Breast epithelium (tissue), 4 donors: Measurements from ENCODE around the gene TMEM126A. TPM values are rescaled to one million over a fixed set of nuclear protein-coding genes. Genes with fewer than 3 reads are reported as not detected.

ENCODE experiments used
- DNase-seq, 2 donors: peaks; one replicate each; pipeline ENCODE4 v3.0.0-alpha.2; 2019; ENCODE audit warnings: low spot score in 2 of 2
- H3K27ac ChIP-seq, 2 donors: fragments of 200-600 bp; sonication (generic) in 1 of 2; one replicate each; pipeline ENCODE4 v1.5.1; 2016 to 2019; ENCODE audit warnings: mild to moderate bottlenecking in 1 of 2
- H3K27me3 ChIP-seq, 2 donors: fragments of 200-600 bp; sonication (generic) in 1 of 2; one replicate each; pipeline versions ENCODE4 v1.5.1 to v1.6.0; 2017 to 2019; ENCODE audit warnings: control low read depth in 1 of 2, mild to moderate bottlenecking in 1 of 2
- H3K36me3 ChIP-seq: fragments of 200-600 bp; one replicate; pipeline ENCODE4 v1.5.1; 2019
- H3K4me1 ChIP-seq, 2 donors: fragments of 200-600 bp; sonication (generic); one replicate each; pipeline ENCODE4 v1.5.1; 2016 to 2019; ENCODE audit warnings: control low read depth in 1 of 2
- H3K4me3 ChIP-seq, 3 donors: fragments of 200-600 bp; sonication (generic); 1 replicate in 2 of 3; 2 replicates in 1 of 3; pipeline ENCODE4 v1.5.1; 2016 to 2019; ENCODE audit warnings: mild to moderate bottlenecking in 3 of 3, moderate library complexity in 2 of 3
- H3K9me3 ChIP-seq, 2 donors: fragments of 200-600 bp; sonication (generic) in 1 of 2; one replicate each; pipeline ENCODE4 v1.5.1; 2016 to 2019; ENCODE audit warnings: control low read depth in 1 of 2
- POLR2A ChIP-seq: fragments of 450-650 bp; IDR thresholded peaks from one replicate; pipeline ENCODE4 v1.6.1; 2016; ENCODE audit warnings: antibody characterized with exemption, mild to moderate bottlenecking, moderate library complexity
- POLR2AphosphoS5 ChIP-seq, 3 donors: sonication (generic); formaldehyde crosslinking; IDR thresholded peaks; one replicate each; pipeline ENCODE4 v1.6.1; 2017; ENCODE audit warnings: antibody characterized with exemption in 3 of 3
- intact Hi-C: fragments of 100-400 bp; cut with DNase I; formaldehyde crosslinking; loops from one replicate; pipeline ENCODE4 v1.15.1; 2023; ENCODE audit warnings: low total_unique reads
- total RNA-seq, 3 donors: library from RNA; depleted of rRNA; stranded (reverse); fragments of >200 nt; gene quantifications; one replicate each; pipeline ENCODE4 v1.1.0, GENCODE V29; 2016
- TF ChIP-seq, protein P1 (sequence below), 3 donors: fragments of 450-650 bp; IDR thresholded peaks; one replicate each; pipeline ENCODE4 v1.5.1; 2016 to 2017; ENCODE audit warnings: antibody characterized with exemption in 3 of 3, mild to moderate bottlenecking in 3 of 3, moderate library complexity in 3 of 3

Gene TMEM126A
- total RNA-seq, 3 donors from 2014 or later: 18.6 to 33.9 (median 23.9) TPM

DNA sequence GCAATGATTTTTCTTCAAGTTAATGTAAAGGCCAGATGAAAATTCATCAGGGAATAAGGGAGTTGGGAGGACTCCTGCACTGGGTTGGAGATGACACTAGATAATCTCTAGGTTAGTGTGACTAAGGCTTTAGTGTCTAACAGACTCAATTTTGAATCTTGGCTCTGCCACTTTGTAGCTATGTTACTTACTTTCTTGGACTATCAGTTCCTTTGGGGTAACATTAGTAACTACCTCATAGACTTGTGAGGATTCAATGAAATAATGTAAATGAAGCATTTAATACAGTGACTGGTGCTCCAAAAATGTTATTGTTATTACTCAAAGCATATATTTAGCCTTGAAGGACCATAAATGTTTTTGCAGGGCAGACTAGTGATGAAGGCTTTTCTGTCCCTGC is 47.8 kb downstream of the TMEM126A start:
- Histone ChIP-seq H3K36me3 (no peaks in the 10 kb centered on the region), H3K27me3 (no peaks in the 10 kb centered on the region), H3K9me3 (no peaks in the 10 kb centered on the region), H3K4me1 (no peaks in the 10 kb centered on the region), H3K4me3 (no peak overlapping the region), H3K27ac (no peak overlapping the region)
- TF ChIP-seq, protein P1, sequence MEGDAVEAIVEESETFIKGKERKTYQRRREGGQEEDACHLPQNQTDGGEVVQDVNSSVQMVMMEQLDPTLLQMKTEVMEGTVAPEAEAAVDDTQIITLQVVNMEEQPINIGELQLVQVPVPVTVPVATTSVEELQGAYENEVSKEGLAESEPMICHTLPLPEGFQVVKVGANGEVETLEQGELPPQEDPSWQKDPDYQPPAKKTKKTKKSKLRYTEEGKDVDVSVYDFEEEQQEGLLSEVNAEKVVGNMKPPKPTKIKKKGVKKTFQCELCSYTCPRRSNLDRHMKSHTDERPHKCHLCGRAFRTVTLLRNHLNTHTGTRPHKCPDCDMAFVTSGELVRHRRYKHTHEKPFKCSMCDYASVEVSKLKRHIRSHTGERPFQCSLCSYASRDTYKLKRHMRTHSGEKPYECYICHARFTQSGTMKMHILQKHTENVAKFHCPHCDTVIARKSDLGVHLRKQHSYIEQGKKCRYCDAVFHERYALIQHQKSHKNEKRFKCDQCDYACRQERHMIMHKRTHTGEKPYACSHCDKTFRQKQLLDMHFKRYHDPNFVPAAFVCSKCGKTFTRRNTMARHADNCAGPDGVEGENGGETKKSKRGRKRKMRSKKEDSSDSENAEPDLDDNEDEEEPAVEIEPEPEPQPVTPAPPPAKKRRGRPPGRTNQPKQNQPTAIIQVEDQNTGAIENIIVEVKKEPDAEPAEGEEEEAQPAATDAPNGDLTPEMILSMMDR (IDR thresholded peaks at IDR 0.05): no peak
- no peak for TF ChIP-seq POLR2AphosphoS5 (IDR thresholded peaks at IDR 0.05)
- no peak for TF ChIP-seq POLR2A
- intact Hi-C loops: no loop called here
- DNase-seq: no peak

DNA sequence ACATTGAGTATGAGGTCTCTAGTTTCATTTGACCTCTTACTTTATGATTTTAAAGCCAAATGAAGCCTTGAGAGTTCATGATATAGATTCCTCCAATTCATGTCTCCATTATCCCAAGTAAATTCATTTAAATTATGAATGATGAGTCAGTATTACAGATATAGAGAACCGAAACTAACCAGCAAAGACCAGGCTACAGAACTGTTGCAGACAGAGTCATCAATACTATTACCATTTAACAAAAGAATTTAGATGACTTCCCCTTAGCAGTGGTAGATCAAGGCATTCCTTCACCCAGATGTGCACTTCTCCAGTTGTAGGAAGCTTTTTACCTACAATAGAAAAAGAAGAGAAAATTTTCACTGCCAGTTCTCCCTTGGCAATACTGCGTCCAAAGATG is 50.0 kb downstream of the TMEM126A start:
- no peaks in the 10 kb centered on the region for H3K4me1 ChIP-seq
- no peak overlapping the region for H3K27ac ChIP-seq
- H3K4me3 ChIP-seq: no peak overlapping the region
- H3K9me3 ChIP-seq: no peaks in the 10 kb centered on the region
- H3K27me3 ChIP-seq: no peaks in the 10 kb centered on the region
- H3K36me3 ChIP-seq: no peaks in the 10 kb centered on the region
- intact Hi-C loops: no loop called here
- TF ChIP-seq POLR2A: no peak
- TF ChIP-seq, protein P1 (IDR thresholded peaks at IDR 0.05): no peak
- TF ChIP-seq POLR2AphosphoS5 (IDR thresholded peaks at IDR 0.05): no peak
- no peak for DNase-seq

DNA sequence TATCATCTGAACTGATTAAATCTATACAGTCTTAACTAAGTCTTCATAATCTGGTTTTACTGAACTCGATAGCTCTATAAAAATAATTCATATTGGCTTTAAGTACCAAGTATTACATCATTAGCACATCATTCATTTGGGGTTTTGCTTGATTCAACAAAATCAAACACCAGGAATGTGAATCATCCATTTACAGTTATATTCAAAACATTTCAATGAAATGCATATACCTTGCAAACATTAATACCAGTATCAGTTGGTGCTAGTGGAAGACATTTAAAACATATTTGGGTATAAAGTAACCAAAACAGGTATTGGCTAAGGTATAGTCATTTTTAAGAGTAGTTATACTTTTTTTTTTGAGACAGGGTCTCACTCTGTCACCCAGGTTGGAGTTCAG is 50.4 kb downstream of the TMEM126A start:
- Histone ChIP-seq H3K36me3 (no peaks in the 10 kb centered on the region), H3K4me1 (no peaks in the 10 kb centered on the region), H3K4me3 (no peak overlapping the region), H3K9me3 (no peaks in the 10 kb centered on the region), H3K27ac (no peak overlapping the region), H3K27me3 (no peaks in the 10 kb centered on the region)
- DNase-seq: no peak
- TF ChIP-seq POLR2AphosphoS5 (IDR thresholded peaks at IDR 0.05) (no peak), POLR2A (no peak)
- TF ChIP-seq, protein P1 (IDR thresholded peaks at IDR 0.05): no peak
- intact Hi-C loops: no loop called here

DNA sequence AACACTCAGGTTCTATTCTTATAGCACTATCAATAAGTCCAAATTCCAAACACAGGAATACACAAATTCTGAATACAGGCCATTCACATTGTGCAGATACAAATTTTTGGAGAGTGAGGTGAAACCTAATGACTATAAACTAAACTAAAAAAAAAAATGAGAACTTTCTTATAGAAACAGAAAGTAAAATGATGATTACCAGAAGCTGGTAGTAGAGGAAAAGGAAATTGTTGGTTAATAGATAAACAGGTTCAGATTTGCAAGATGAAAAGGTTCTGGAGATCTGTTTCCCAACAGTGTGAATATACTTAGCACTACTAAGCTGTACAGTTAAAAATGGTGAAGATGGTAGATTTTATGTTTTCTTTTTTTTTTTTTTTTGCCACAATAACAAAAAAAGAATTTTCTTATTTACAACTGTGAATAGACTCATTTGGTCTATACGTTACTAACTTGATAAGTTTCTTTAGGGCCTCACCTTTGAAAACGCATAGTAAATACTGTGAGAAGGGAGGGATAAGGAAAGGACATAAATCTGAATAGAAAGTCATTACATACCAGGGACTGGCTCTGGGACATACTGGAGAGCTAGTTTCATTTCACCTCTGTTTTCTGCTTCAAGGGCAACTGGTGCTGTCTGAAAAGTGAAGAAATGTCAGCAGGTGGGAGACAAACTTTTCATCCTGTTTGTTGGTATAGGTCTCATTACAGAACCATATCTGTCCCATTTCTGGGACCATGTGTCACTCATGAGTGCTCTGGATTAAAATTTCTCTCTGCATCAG is 52.4 kb downstream of the TMEM126A start:
- intact Hi-C loops: no loop called here
- DNase-seq: no peak
- no peaks in the 10 kb centered on the region for H3K27me3 ChIP-seq
- TF ChIP-seq POLR2AphosphoS5 (IDR thresholded peaks at IDR 0.05) (no peak), POLR2A (no peak)
- TF ChIP-seq, protein P1 (IDR thresholded peaks at IDR 0.05): no peak
- H3K9me3 ChIP-seq: no peaks in the 10 kb centered on the region
- H3K27ac ChIP-seq: no peak overlapping the region
- no peaks in the 10 kb centered on the region for H3K4me1 ChIP-seq
- no peak overlapping the region for H3K4me3 ChIP-seq
- no peaks in the 10 kb centered on the region for H3K36me3 ChIP-seq

DNA sequence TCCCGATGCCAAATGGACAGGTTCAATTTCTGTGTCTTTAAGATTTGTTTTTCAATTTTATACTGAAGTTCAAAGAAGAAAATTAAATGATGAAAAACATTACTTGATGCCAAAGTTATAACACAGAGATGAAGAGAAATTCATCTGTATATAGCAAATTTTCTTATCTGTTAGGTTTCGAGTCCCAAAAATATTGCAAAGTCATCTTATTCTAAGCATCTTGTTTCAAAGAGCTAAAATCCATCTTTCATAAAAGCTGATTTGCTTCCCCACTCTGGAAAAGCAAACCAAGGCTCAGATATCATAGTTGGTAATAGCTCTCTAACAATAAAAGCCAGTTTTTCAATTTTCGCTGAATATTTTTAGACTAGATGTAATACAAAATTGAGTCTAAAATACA is 57.2 kb downstream of the TMEM126A start:
- Histone ChIP-seq H3K9me3 (no peaks in the 10 kb centered on the region), H3K4me3 (no peak overlapping the region), H3K27me3 (no peaks in the 10 kb centered on the region), H3K27ac (no peak overlapping the region), H3K36me3 (no peaks in the 10 kb centered on the region), H3K4me1 (no peaks in the 10 kb centered on the region)
- intact Hi-C loops: no loop called here
- TF ChIP-seq POLR2AphosphoS5 (IDR thresholded peaks at IDR 0.05) (no peak), POLR2A (no peak)
- TF ChIP-seq, protein P1 (IDR thresholded peaks at IDR 0.05): no peak
- no peak for DNase-seq
